Measurements from ENCODE around the gene ARF6. TPM values are rescaled to one million over a fixed set of nuclear protein-coding genes. Genes with fewer than 3 reads are reported as not detected.

The ARF6 gene
- total and polyA plus RNA-seq, 10 of the 15 experiments (the other 5 are each of a cell fraction or from before 2014, with no cell fraction given), result 46.8 to 128 (median 71.9) TPM

- no peak for TF ChIP-seq NR2C2 (IDR thresholded peaks at IDR 0.05; ENCODE audit: borderline replicate concordance, control insufficient read depth, insufficient read length, low read depth)
- no peak for TF ChIP-seq EZH2 (IDR thresholded peaks at IDR 0.05; ENCODE audit: borderline replicate concordance, control insufficient read depth, low read depth, low read length)
- no peak for TF ChIP-seq ATF7 (IDR thresholded peaks at IDR 0.05; ENCODE audit: low read depth)
- TF ChIP-seq POLR2AphosphoS5 (IDR thresholded peaks at IDR 0.05; ENCODE audit: low read length), result no peak
- no peak for TF ChIP-seq MAX (IDR thresholded peaks at IDR 0.05; ENCODE audit: low read depth, low read length)
Measured at GRCh38 chr14:49921401-49921800, 28.5 kb downstream of the ARF6 start (continued).

GRCh38 chr14:49923442-49923841 lies 30.6 kb downstream of the ARF6 start:
- no peak for TF ChIP-seq KDM1A (IDR thresholded peaks at IDR 0.05; ENCODE audit: borderline replicate concordance)
- TF ChIP-seq ATF7 (IDR thresholded peaks at IDR 0.05; ENCODE audit: low read depth), result no peak
- TF ChIP-seq RBBP5 (conservative IDR thresholded peaks at IDR 0.05), result no peak
- TF ChIP-seq GABPA (IDR thresholded peaks at IDR 0.05; ENCODE audit: low read depth), result no peak
- TF ChIP-seq KLF5 (IDR thresholded peaks at IDR 0.05; ENCODE audit: partially characterized antibody), result no peak
- no peak for TF ChIP-seq E2F4 (IDR thresholded peaks at IDR 0.05; ENCODE audit: low read depth, low read length)
- TF ChIP-seq FOXK2 (IDR thresholded peaks at IDR 0.05), result no peak
- TF ChIP-seq NR2F1 (conservative IDR thresholded peaks at IDR 0.05), result no peak
- no peak for TF ChIP-seq PKNOX1 (IDR thresholded peaks at IDR 0.05)
- Histone ChIP-seq H3K9ac (ENCODE audit: control insufficient read depth, insufficient read depth, low read length) (no peak overlapping the region), H2AFZ (ENCODE audit: control insufficient read depth, low read depth, low read length) (no peak overlapping the region), H3K4me2 (ENCODE audit: control insufficient read depth, insufficient read depth) (no peak overlapping the region), H3K4me1 (ENCODE audit: control insufficient read depth, insufficient read depth, low read length) (peaks cover 6% of the 10 kb centered on the region), H3K27me3 (replicated peaks in 1 of 2; ENCODE audit: control insufficient read depth in 2 of 2, insufficient read depth in 2 of 2, low read length in 1 of 2) (no peaks in the 10 kb centered on the region), H3K4me3 (no peak overlapping the region), H4K20me1 (ENCODE audit: control insufficient read depth, insufficient read depth) (no peaks in the 10 kb centered on the region), H3K79me2 (ENCODE audit: control insufficient read depth, insufficient read depth, low read length) (no peaks in the 10 kb centered on the region), H3K9me3 (replicated peaks; ENCODE audit: control insufficient read depth, insufficient read depth, low read length) (no peaks in the 10 kb centered on the region), H3K36me3 (ENCODE audit: control insufficient read depth in 2 of 2, insufficient read depth in 2 of 2, low read length in 1 of 2) (no peaks in the 10 kb centered on the region), H3K27ac (ENCODE audit: control insufficient read depth, insufficient read depth) (no peak overlapping the region)
- DNase-seq (ENCODE audit: low read depth, low spot score) (no peak), FAIRE-seq (no peak), ATAC-seq (no peak)
- ChIA-PET SMC1A (ENCODE audit: uncharacterized antibody, unreplicated experiment) (interaction anchor here (0.7 to 2.2 kb wide), 4 partner anchors 11 to 69 kb away, joined by 4 to 6 read pairs (median 4); no protein-coding TSS in a partner anchor), RAD21 (ENCODE audit: unreplicated experiment) (no interaction called here), POLR2A (interaction anchor here (0.6 to 1.0 kb wide), 4 partner anchors 24 to 508 kb away, joined by 3 to 6 read pairs (median 4); no protein-coding TSS in a partner anchor), CTCF (interaction anchor here (0.7 to 1.5 kb wide), 4 partner anchors 9 to 476 kb away, joined by 3 to 4 read pairs (median 4); no protein-coding TSS in a partner anchor)
- BruUV-seq (replicated peaks), result no TSS peak
- 94% methylated on average over 1 of the region's 1 CpG for WGBS (ENCODE audit: insufficient coverage, insufficient replicate concordance, low lambda C conversion rate, missing lambda C conversion rate)
- in situ Hi-C loops (cut with MboI) (no loop called here), intact Hi-C loops (cut with micrococcal nuclease; ENCODE audit: unreplicated experiment) (no loop called here)
